Right lobe of liver (tissue), 4 donors: ENCODE measurements around the gene HECW1.

ENCODE experiments used
- POLR2A ChIP-seq: fragments of 450-650 bp; IDR thresholded peaks from one replicate; pipeline ENCODE4 v1.6.1; 2017; ENCODE audit warnings: antibody characterized with exemption, mild to moderate bottlenecking
- TF ChIP-seq, protein P1 (sequence below), 4 donors: fragments of 200-600 bp in 3 of 4; fragments of 450-650 bp in 1 of 4; IDR thresholded peaks; one replicate each; pipeline versions ENCODE4 v1.5.1 to v1.8.0; 2016 to 2022; ENCODE audit warnings: antibody characterized with exemption in 4 of 4, mild to moderate bottlenecking in 2 of 4
- donor health status: DM: no; HTN: no; CAD: no.
- donor health status: DM: no; HTN: no; CAD: no.
- donor health status: DM: no; HTN: yes; CAD: no.

DNA sequence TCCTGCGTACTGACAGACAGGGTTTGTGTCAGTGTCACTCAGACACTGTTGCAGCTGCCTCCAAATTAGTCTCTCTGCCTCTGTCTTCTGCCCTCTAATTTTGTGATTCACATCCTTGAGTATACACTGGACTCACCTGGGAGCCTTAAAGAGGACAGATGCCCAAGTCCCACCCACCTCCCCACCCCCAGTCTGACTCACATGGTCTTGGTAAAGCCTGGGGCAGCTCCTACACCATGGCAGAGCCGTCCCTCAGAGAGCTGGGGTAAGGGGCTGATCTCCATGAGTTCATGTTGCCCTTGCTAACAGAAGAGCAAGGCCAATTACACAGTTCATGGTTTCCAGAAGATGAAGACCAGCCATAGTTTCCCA lies 272.8 kb downstream of the HECW1 start:
- TF ChIP-seq, protein P1, sequence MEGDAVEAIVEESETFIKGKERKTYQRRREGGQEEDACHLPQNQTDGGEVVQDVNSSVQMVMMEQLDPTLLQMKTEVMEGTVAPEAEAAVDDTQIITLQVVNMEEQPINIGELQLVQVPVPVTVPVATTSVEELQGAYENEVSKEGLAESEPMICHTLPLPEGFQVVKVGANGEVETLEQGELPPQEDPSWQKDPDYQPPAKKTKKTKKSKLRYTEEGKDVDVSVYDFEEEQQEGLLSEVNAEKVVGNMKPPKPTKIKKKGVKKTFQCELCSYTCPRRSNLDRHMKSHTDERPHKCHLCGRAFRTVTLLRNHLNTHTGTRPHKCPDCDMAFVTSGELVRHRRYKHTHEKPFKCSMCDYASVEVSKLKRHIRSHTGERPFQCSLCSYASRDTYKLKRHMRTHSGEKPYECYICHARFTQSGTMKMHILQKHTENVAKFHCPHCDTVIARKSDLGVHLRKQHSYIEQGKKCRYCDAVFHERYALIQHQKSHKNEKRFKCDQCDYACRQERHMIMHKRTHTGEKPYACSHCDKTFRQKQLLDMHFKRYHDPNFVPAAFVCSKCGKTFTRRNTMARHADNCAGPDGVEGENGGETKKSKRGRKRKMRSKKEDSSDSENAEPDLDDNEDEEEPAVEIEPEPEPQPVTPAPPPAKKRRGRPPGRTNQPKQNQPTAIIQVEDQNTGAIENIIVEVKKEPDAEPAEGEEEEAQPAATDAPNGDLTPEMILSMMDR (IDR thresholded peaks at IDR 0.05): no peak
- no peak for TF ChIP-seq POLR2A
